IMR-90 (cell line): Measurements from ENCODE around the gene SEMA4A. TPM values are rescaled to one million over a fixed set of nuclear protein-coding genes. Genes with fewer than 3 reads are reported as not detected.

Experiments used
- ELK1 ChIP-seq: fragments of 150-350 bp; IDR thresholded peaks from 2 replicates; pipeline ENCODE4 v1.6.1; 2016; ENCODE audit warnings: low read depth, mild to moderate bottlenecking, low read length, moderate library complexity, borderline replicate concordance
- polyA plus RNA-seq, 3 experiments: library from polyadenylated mRNA; depleted of rRNA; stranded (reverse); fragments of >200 nt; gene quantifications; 2 replicates each; pipeline ENCODE4 v1.2.3, GENCODE V29; 2012; ENCODE audit warnings: low replicate concordance in 1 of 3
- total RNA-seq: library from RNA; depleted of rRNA; stranded (reverse); fragments of >200 nt; gene quantifications from 2 replicates; pipeline ENCODE4 v1.2.3, GENCODE V29; 2012

SEMA4A gene
- total and polyA plus RNA-seq, 2 of the 4 experiments (the other 2 are of a cell fraction), result 0.18 to 0.86 TPM

GRCh38 chr1:156122519-156123355 is 30.6 kb upstream of the SEMA4A start (continued):
- no peak for TF ChIP-seq ELK1
